B cell (primary cell): Measurements from ENCODE around the gene CD44. TPM values are rescaled to one million over a fixed set of nuclear protein-coding genes. Genes with fewer than 3 reads are reported as not detected.

Experiments
- ATAC-seq: fragments of 200-7000 bp; cut with Tn5 transposase; one replicate; pipeline ENCODE4 v1.10.0; 2021; ENCODE audit warnings: low read depth, mild to moderate bottlenecking, moderate number of reproducible peaks, moderate library complexity
- CTCF ChIA-PET: fragments of 350-600 bp; sonication (Branson Sonifier 250); formaldehyde crosslinking; loops from one replicate; lab custom pipeline; 2021; ENCODE audit warnings: antibody characterized with exemption, inconsistent platforms; lab: Charles Lee
- POLR2A ChIA-PET: fragments of 350-600 bp; sonication (Branson Sonifier 250); formaldehyde crosslinking; loops from one replicate; lab custom pipeline; 2021; ENCODE audit warnings: antibody characterized with exemption; lab: Charles Lee
- DNase-seq: peaks from one replicate; pipeline ENCODE4 v3.0.0; 2013
- H2AFZ ChIP-seq: 2 replicates; pipeline ENCODE4 v1.6.1; 2012; ENCODE audit warnings: mild to moderate bottlenecking, low read depth, low read length; ENCODE audit not compliant: insufficient read depth, poor library complexity, severe bottlenecking
- H3K27ac ChIP-seq, 2 donors: 1 replicate in 1 of 2; 2 replicates in 1 of 2; pipeline ENCODE4 v1.5.1; 2012 to 2013; ENCODE audit warnings: low read length in 2 of 2, mild to moderate bottlenecking in 2 of 2, moderate library complexity in 1 of 2
- H3K27me3 ChIP-seq, 4 experiments: fragments of 200-600 bp in 1 of 4; sonication (generic) in 1 of 4; replicated peaks in 1 of 4; 1 replicate in 2 of 4; 2 replicates in 2 of 4; pipeline versions ENCODE4 v1.6.1 to v1.7.0; 2013 to 2016; ENCODE audit warnings: low read length in 3 of 4, mild to moderate bottlenecking in 2 of 4, mixed read lengths in 1 of 4, moderate library complexity in 1 of 4; ENCODE audit not compliant: insufficient read depth in 4 of 4, control insufficient read depth in 3 of 4; ENCODE audit errors: control extremely low read depth in 1 of 4
- H3K36me3 ChIP-seq, 2 experiments: replicated peaks in 1 of 2; 1 replicate in 1 of 2; 2 replicates in 1 of 2; pipeline versions ENCODE4 v1.6.1 to v1.7.1; 2013; ENCODE audit warnings: low read length in 1 of 2; ENCODE audit not compliant: insufficient read depth in 2 of 2, control insufficient read depth in 1 of 2; ENCODE audit errors: control extremely low read depth in 1 of 2, extremely low read depth in 1 of 2
- H3K4me1 ChIP-seq, 2 donors: fragments of 200-600 bp in 1 of 2; sonication (generic) in 1 of 2; 1 replicate in 1 of 2; 2 replicates in 1 of 2; pipeline versions ENCODE4 v1.5.1 to v1.6.1; 2013 to 2017; ENCODE audit warnings: low read length in 2 of 2; ENCODE audit not compliant: control insufficient read depth in 2 of 2, insufficient read depth in 2 of 2
- H3K4me2 ChIP-seq: replicated peaks from 2 replicates; pipeline ENCODE3; 2012; ENCODE audit warnings: mild to moderate bottlenecking, low read depth, low read length; ENCODE audit not compliant: poor library complexity, severe bottlenecking
- H3K4me3 ChIP-seq, 5 experiments: fragments of 200-600 bp in 1 of 5; sonication (generic) in 1 of 5; 1 replicate in 3 of 5; 2 replicates in 2 of 5; pipeline versions ENCODE4 v1.5.1 to v1.7.0; 2011 to 2016; ENCODE audit warnings: low read length in 4 of 5, mild to moderate bottlenecking in 4 of 5, low read depth in 2 of 5, control low read depth in 1 of 5, moderate library complexity in 1 of 5; ENCODE audit not compliant: insufficient read depth in 1 of 5; ENCODE audit errors: control extremely low read depth in 1 of 5, extremely low read depth in 1 of 5
- H3K79me2 ChIP-seq: fragments of 200-600 bp; sonication (generic); one replicate; pipeline ENCODE4 v1.6.0; 2016; ENCODE audit warnings: low read length; ENCODE audit not compliant: control insufficient read depth, insufficient read depth
- H3K9ac ChIP-seq: fragments of 200-600 bp; sonication (generic); 2 replicates; pipeline ENCODE4 v1.6.1; 2017; ENCODE audit warnings: mild to moderate bottlenecking, low read length, moderate library complexity
- H3K9me3 ChIP-seq, 3 donors: one replicate each; pipeline versions ENCODE4 v1.6.1 to v1.7.1; 2013; ENCODE audit warnings: low read length in 2 of 3; ENCODE audit not compliant: control insufficient read depth in 2 of 3, insufficient read depth in 1 of 3; ENCODE audit errors: control extremely low read depth in 1 of 3
- H4K20me1 ChIP-seq: 2 replicates; pipeline ENCODE4 v1.6.0; 2012; ENCODE audit warnings: mild to moderate bottlenecking, low read length; ENCODE audit not compliant: insufficient read depth, control insufficient read depth, poor library complexity, severe bottlenecking
- H3K27ac Mint-ChIP-seq: one replicate; pipeline ENCODE4 v1.8.0; 2021; ENCODE audit warnings: mixed read lengths
- H3K27me3 Mint-ChIP-seq: one replicate; pipeline ENCODE4 v1.8.0; 2021; ENCODE audit warnings: mixed read lengths
- H3K4me1 Mint-ChIP-seq: one replicate; pipeline ENCODE4 v1.8.0; 2021; ENCODE audit warnings: mixed read lengths
- H3K4me3 Mint-ChIP-seq: one replicate; pipeline ENCODE4 v1.8.0; 2021; ENCODE audit warnings: mixed read lengths
- H3K9me3 Mint-ChIP-seq: one replicate; pipeline ENCODE4 v1.8.0; 2022; ENCODE audit warnings: mixed read lengths; ENCODE audit not compliant: insufficient read depth
- CTCF ChIP-seq: fragments of 200-600 bp; IDR thresholded peaks from one replicate; pipeline ENCODE4 v1.8.0; 2022; ENCODE audit warnings: antibody characterized with exemption, mild to moderate bottlenecking
- EZH2 ChIP-seq: IDR thresholded peaks from 2 replicates; pipeline ENCODE4 v1.6.1; 2012; ENCODE audit warnings: borderline replicate concordance, low read depth, mild to moderate bottlenecking, moderate library complexity, low read length; ENCODE audit not compliant: insufficient read depth, poor library complexity, severe bottlenecking
- WGBS: methylation state at CpG from one replicate; pipeline ENCODE4 v1.1.5; 2013; ENCODE audit warnings: missing lambda C conversion rate; ENCODE audit not compliant: insufficient coverage; 5-methylcytosine and 5-hydroxymethylcytosine counted together
- intact Hi-C: fragments of 100-400 bp; cut with micrococcal nuclease; formaldehyde crosslinking; loops from one replicate; pipeline ENCODE4 v1.10.0; 2022
- polyA plus RNA-seq: library from polyadenylated mRNA; depleted of rRNA; stranded (reverse); fragments of >200 nt; gene quantifications from 2 replicates; pipeline ENCODE4 v1.2.3, GENCODE V29; 2012
- total RNA-seq, 2 donors: library from RNA; stranded (reverse); fragments of 120-200 nt in 1 of 2; gene quantifications; 1 replicate in 1 of 2; 2 replicates in 1 of 2; pipeline versions ENCODE4 v1.2.3 to v1.2.4, GENCODE V29; 2013 to 2022

Gene CD44
- total and polyA plus RNA-seq, 2 donors (not counting 1 experiment from before 2014, with no cell fraction given), result 261 to 896 TPM

GRCh38 chr11:35179466-35180135, 40.6 kb downstream of the CD44 start:
- no peaks in the 10 kb centered on the region for H4K20me1 ChIP-seq
- peaks cover 88% of the 10 kb centered on the region for H3K79me2 ChIP-seq
- TF ChIP-seq CTCF, result no peak
- no peak for TF ChIP-seq EZH2
- peak overlapping the region in 1 of 2 donors; percentile 12 for H3K27ac ChIP-seq
- no peaks in the 10 kb centered on the region for H3K27me3 ChIP-seq
- CTCF ChIA-PET, result interaction anchor here (0.9 to 2.1 kb wide), 8 partner anchors 9 to 193 kb away, joined by 3 to 13 read pairs (median 3); no protein-coding TSS in a partner anchor
- no peaks in the 10 kb centered on the region for H3K9me3 Mint-ChIP-seq
- peak overlapping the region; percentile 62 for H3K27ac Mint-ChIP-seq
- POLR2A ChIA-PET, result interaction anchor here (1.2 kb wide), 1 partner anchor 36 kb away, joined by 3 read pairs; no protein-coding TSS in a partner anchor
- no peak overlapping the region for H3K4me3 Mint-ChIP-seq
- H3K27me3 Mint-ChIP-seq, result no peaks in the 10 kb centered on the region
- no peak overlapping the region for H3K4me2 ChIP-seq
- no peak overlapping the region for H3K4me3 ChIP-seq
- peaks cover 39 to 73% of the 10 kb centered on the region in 2 experiments for H3K36me3 ChIP-seq
- ATAC-seq (no peak), DNase-seq (no peak)
- WGBS, result no CpG with 5 or more reads among the region's 2 CpGs
- H3K9me3 ChIP-seq, result no peaks in the 10 kb centered on the region
- H3K4me1 ChIP-seq, result peaks cover 51 to 53% of the 10 kb centered on the region in 2 donors
- no peak overlapping the region for H3K9ac ChIP-seq
- intact Hi-C loops, result loop anchor here (5.0 kb wide), 1 partner anchor 182 kb away; no protein-coding TSS in a partner anchor
- peaks cover 71% of the 10 kb centered on the region for H3K4me1 Mint-ChIP-seq
- no peak overlapping the region for H2AFZ ChIP-seq
